ENCODE measurements around the gene HLA-C. TPM values are rescaled to one million over a fixed set of nuclear protein-coding genes. Genes with fewer than 3 reads are reported as not detected.
"Not testable (repeated sequence)": the region's sequence is repeated elsewhere in the genome, so short reads cannot be mapped to it uniquely, and the experiment has no call there.

The HLA-C gene
- total RNA-seq, 4 donors from 2014 or later, result 106 to 510 (median 336) TPM

DNA sequence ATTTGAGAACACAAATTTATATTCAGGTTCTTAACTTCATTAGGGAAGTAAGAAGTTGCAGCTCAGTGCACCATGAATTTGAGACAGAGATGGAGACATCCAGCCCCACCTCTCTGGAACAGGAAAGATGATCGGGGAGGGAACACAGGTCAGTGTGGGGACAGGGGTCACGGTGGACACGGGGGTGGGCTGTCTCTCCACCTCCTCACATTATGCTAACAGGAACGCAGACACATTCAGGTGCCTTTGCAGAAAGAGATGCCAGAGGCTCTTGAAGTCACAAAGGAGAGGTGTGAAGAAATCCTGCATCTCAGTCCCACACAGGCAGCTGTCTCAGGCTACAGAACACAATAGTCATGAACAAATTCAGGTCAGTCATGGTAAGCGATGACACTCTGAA lies 3.1 kb downstream of the HLA-C start:
- no peaks in the 10 kb centered on the region for H3K36me3 ChIP-seq
- DNase-seq (ENCODE audit: low spot score in 2 of 2), result no peak
- WGBS, result 59% methylated on average over 5 of the region's 5 CpGs
- TF ChIP-seq, protein P1, sequence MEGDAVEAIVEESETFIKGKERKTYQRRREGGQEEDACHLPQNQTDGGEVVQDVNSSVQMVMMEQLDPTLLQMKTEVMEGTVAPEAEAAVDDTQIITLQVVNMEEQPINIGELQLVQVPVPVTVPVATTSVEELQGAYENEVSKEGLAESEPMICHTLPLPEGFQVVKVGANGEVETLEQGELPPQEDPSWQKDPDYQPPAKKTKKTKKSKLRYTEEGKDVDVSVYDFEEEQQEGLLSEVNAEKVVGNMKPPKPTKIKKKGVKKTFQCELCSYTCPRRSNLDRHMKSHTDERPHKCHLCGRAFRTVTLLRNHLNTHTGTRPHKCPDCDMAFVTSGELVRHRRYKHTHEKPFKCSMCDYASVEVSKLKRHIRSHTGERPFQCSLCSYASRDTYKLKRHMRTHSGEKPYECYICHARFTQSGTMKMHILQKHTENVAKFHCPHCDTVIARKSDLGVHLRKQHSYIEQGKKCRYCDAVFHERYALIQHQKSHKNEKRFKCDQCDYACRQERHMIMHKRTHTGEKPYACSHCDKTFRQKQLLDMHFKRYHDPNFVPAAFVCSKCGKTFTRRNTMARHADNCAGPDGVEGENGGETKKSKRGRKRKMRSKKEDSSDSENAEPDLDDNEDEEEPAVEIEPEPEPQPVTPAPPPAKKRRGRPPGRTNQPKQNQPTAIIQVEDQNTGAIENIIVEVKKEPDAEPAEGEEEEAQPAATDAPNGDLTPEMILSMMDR (IDR thresholded peaks at IDR 0.05), result no peak
- TF ChIP-seq POLR2A (IDR thresholded peaks at IDR 0.05) (no peak), POLR2AphosphoS5 (IDR thresholded peaks at IDR 0.05) (no peak), EP300 (IDR thresholded peaks at IDR 0.05) (no peak)
- H3K27me3 ChIP-seq, result no peaks in the 10 kb centered on the region
- no peaks in the 10 kb centered on the region for H3K9me3 ChIP-seq
- peaks cover 7% of the 10 kb centered on the region for H3K4me1 ChIP-seq
- no peak overlapping the region for H3K4me3 ChIP-seq
- no peak overlapping the region for H3K27ac ChIP-seq

DNA sequence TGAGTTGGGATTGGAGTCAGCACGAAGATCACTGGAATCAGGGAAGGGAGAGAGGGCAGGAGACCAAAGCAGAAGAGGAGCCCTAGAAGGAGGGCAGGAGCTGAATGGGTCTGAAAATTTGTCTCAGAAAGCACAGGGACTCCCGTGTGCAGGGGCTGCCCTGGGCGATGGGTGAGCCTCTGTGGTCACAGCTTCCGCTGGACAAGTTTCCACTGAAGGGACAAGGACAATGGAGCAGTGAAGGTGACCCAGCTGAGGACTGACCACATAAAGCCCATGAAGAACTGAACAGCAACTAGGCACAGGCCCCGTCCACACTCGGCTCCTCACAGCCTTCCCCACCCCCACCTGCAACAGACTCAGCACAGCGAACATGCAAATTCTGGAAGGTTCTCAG lies 3.5 kb downstream of the HLA-C start:
- no peak for DNase-seq (ENCODE audit: low spot score in 2 of 2)
- Histone ChIP-seq H3K4me3 (no peak overlapping the region), H3K36me3 (no peaks in the 10 kb centered on the region), H3K9me3 (no peaks in the 10 kb centered on the region), H3K4me1 (peaks cover 7% of the 10 kb centered on the region), H3K27ac (no peak overlapping the region), H3K27me3 (no peaks in the 10 kb centered on the region)
- TF ChIP-seq, protein P1 (IDR thresholded peaks at IDR 0.05), result no peak
- 66% methylated on average over 7 of the region's 7 CpGs for WGBS

DNA sequence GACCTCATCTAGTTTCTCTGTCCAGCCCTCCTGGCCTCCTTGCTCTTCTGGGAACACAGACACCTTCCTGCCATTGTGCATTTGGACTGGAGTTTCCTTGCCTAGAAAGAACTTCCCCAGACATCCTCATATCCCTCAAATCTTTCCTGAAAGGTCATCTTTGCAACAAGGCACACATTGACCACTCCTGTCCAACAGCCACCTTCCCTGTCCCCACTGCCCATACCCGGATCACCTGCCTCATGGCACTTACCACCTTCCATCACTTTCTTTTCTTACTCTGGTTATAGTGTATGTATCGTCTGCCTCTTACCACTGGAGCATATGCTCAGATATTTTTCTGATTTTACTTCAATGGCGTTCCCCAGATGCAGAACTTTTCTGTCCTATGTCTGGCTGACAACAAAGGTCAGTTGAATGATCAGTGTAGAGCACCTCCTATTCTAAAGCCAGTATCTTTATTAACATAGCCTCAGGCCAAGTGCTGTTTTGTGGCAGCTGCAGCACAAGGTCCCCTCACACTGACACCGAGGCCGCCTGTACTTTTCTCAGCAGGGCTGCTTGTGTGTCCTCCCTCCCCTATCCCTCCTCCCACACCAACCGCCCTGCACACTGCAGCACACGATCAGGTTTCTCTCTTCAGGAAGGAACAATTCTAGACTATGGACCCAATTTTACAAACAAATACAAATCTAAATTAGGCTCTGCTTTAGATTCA lies 4.1 kb downstream of the HLA-C start:
- Histone ChIP-seq H3K36me3 (no peaks in the 10 kb centered on the region), H3K27me3 (no peaks in the 10 kb centered on the region), H3K9me3 (no peaks in the 10 kb centered on the region), H3K27ac (no peak overlapping the region), H3K4me1 (peaks cover 4% of the 10 kb centered on the region), H3K4me3 (no peak overlapping the region)
- TF ChIP-seq EP300 (IDR thresholded peaks at IDR 0.05) (no peak), POLR2AphosphoS5 (IDR thresholded peaks at IDR 0.05) (no peak), POLR2A (IDR thresholded peaks at IDR 0.05) (no peak)
- TF ChIP-seq, protein P1 (IDR thresholded peaks at IDR 0.05), result no peak
- DNase-seq (ENCODE audit: low spot score in 2 of 2), result no peak
- 59% methylated on average over 7 of the region's 7 CpGs for WGBS

DNA sequence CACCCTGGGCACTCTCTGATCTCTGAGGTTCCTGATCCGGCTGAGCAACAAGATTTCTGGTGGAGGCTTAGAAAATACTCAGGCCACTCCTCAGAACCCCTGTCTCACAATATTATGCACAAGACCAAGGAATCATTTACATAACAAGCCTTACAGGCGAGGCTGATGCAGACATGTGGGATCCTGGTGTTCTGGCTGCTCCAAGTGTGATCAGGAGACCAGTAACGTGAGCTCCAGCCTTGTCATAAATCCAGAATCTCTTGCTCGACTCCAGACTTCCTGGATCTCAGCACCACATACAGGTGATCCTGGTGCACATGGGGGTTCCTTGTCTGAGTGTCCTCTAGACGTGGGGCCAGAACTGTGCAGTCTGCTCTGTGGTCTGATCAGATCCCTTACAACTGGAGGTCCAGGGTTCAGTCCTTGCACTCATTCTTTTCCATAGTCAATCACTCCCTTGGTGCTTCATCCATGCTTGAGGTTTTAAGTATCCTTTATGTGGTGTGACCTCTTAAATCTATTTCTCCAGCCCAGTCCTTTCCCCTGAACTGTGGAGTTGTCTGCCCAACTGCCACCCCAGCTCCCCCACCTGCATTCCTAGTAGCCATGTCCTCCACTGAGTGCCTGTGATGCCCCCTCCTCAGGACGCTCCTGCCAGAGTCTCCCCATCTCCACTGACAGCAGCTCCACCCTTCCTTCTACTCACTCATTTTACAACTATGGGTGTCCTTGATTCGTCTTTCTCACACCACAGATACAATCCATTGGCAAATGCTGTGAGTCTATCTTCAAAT lies 5.1 kb downstream of the HLA-C start:
- H3K27me3 ChIP-seq, result no peaks in the 10 kb centered on the region
- no peak overlapping the region for H3K27ac ChIP-seq
- 35% methylated on average over 5 of the region's 7 CpGs for WGBS
- no peaks in the 10 kb centered on the region for H3K36me3 ChIP-seq
- no peaks in the 10 kb centered on the region for H3K4me1 ChIP-seq
- no peak for DNase-seq (ENCODE audit: low spot score in 2 of 2)
- H3K4me3 ChIP-seq, result no peak overlapping the region
- no peak for TF ChIP-seq POLR2AphosphoS5 (IDR thresholded peaks at IDR 0.05)
- TF ChIP-seq POLR2A (IDR thresholded peaks at IDR 0.05), result no peak
- TF ChIP-seq EP300 (IDR thresholded peaks at IDR 0.05), result no peak
- TF ChIP-seq, protein P1 (IDR thresholded peaks at IDR 0.05), result no peak
- H3K9me3 ChIP-seq, result no peaks in the 10 kb centered on the region

DNA sequence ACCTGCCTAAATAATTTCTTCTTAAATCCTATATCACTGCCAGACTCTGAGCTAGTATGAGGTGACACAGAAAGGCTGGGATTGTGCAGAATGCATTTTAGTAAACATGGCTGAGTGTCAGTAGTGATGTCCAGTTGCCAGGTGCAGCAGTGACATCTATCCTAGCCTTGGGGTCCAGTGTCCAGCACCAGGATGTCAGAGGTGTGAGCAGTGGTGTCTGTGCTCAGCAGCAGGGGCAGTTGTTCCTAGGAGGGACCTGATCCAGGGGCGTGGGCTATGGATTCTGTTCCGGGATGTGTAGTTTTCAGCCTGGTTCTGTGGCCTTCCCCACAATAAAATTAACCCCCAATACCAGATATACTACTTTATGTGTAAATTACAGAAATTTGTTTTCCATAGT lies 6.0 kb downstream of the HLA-C start:
- TF ChIP-seq POLR2A (IDR thresholded peaks at IDR 0.05), result no peak
- no peak for TF ChIP-seq EP300 (IDR thresholded peaks at IDR 0.05)
- TF ChIP-seq POLR2AphosphoS5 (IDR thresholded peaks at IDR 0.05), result no peak
- H3K9me3 ChIP-seq, result no peaks in the 10 kb centered on the region
- H3K27me3 ChIP-seq, result no peaks in the 10 kb centered on the region
- 0% methylated on average over 1 of the region's 2 CpGs for WGBS
- no peak overlapping the region for H3K4me3 ChIP-seq
- DNase-seq (ENCODE audit: low spot score in 2 of 2), result no peak
- no peaks in the 10 kb centered on the region for H3K4me1 ChIP-seq
- H3K36me3 ChIP-seq, result no peaks in the 10 kb centered on the region
- no peak overlapping the region for H3K27ac ChIP-seq

DNA sequence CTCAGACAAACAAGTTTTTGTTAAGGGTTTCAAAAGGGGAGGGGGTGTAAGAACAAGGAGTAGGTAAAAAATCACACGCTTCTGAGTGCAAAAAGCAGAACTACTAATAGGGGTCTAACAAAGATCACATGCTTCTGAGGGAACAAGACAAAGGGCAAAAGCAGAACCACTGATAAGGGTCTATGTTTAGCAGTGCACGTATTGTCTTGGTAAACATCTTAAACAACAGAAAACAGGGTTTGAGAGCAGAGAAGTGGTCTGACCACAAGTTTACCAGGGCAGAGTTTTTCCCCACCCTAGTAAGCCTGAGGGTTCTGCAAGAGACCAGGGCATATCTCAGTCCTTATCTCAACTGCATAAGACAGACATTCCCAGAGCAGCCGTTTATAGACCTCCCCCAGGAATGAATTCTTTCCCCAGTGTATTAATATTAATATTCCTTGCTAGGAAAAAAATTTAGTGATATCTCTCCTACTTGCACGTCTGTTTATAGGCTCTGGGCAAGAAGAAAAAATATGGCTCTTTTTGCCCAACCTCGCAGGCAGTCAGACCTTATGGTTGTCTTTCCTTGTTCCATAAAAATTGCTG lies 8.5 kb downstream of the HLA-C start:
- not testable (repeated sequence) for H3K4me1 ChIP-seq; H3K4me3 ChIP-seq; H3K9me3 ChIP-seq; H3K27ac ChIP-seq; DNase-seq (ENCODE audit: low spot score in 2 of 2); H3K36me3 ChIP-seq; H3K27me3 ChIP-seq
- whole genome bisulfite sequencing, result 61% methylated on average over 5 of the region's 5 CpGs

DNA sequence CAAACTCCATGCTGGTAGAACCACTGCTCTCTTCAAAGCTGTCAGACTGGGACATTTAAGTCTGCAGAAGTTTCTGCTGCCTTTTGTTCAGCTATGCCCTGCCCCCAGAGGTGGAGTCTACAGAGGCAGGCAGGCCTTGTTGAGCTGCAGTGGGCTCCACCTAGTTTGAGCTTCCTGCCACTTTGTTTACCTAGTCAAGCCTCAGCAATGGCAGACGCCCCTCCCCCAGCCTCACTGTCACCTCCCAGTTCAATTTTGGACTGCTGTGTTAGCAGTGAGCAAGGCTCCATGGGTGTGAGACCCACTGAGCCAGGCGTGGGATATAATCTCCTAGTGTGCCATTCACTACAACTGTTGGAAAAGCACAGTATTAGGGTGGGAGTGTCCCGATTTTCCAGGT lies 11.9 kb downstream of the HLA-C start:
- not testable (repeated sequence) for H3K9me3 ChIP-seq, H3K27me3 ChIP-seq
- 78% methylated on average over 1 of the region's 3 CpGs for WGBS

More for the DNA sequence above, 11.9 kb downstream of the HLA-C start:
- not testable (repeated sequence) for H3K36me3 ChIP-seq; DNase-seq (ENCODE audit: low spot score in 2 of 2); H3K27ac ChIP-seq; H3K4me1 ChIP-seq; H3K4me3 ChIP-seq
